ENCODE data around the gene BLM.

DNA sequence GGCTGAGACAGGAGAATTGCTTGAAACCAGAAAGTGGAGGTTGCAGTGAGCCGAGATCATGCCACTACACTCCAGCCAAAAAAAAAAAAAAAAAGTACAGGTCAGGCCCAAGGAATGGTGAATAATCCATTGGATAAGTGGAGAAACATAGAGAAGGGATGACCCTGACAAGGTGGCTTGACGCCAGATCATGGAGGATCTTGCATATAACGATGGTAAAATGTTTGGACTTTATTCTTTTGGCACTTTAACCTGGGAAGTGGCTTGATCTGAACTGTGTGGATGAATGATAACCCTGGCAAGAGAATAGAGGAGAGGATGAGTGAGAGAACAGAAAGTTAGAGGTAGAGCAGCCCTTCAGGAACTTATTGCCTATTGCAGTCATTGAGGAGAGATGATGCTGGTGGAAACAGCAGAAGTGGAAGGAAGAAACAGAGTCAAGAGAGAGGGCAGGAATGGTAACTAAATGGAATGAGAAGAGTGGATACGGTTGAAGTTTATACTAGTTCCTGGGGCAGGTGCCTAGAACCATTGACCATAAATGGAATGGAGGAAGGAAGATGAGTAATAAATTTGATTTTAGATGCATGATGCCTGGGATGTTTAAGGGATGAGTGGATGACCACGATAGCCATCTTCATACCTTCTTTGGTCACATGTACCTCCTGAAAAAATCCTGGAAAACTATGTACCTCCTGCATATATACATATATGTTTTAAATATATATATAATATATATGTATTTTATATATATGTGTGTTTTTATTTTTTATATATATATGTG lies 57.8 kb downstream of the BLM start:
- TF ChIP-seq POLR2A (IDR thresholded peaks at IDR 0.05) (no peak), EP300 (IDR thresholded peaks at IDR 0.05) (no peak)
